Left cardiac atrium (tissue), 4 donors: ENCODE data around the gene AUTS2. TPM values are rescaled to one million over a fixed set of nuclear protein-coding genes. Genes with fewer than 3 reads are reported as not detected.

ENCODE experiments used
- ATAC-seq, 2 donors: fragments of 200-7000 bp; cut with Tn5 transposase; one replicate each; pipeline ENCODE4 v1.9.1; 2020; ENCODE audit warnings: mild to moderate bottlenecking in 2 of 2, moderate library complexity in 2 of 2
- DNase-seq: peaks from one replicate; pipeline ENCODE4 v3.0.0-alpha.2; 2020
- intact Hi-C, 2 donors: fragments of 100-400 bp; cut with DNase I; formaldehyde crosslinking; loops; one replicate each; pipeline versions ENCODE4 v1.14.1 to v1.15.1; 2022 to 2023
- total RNA-seq, 2 donors: library from RNA; stranded (reverse); fragmentation: NEBNext Ultra II Directional; extraction: Animal tissue kit (Norgen Biotek cat#: 25700); gene quantifications; one replicate each; pipeline ENCODE4 v1.2.1, GENCODE V29; 2021
- donor health status: DM: no; HTN: yes; CAD: no.
- donor health status: DM: no; HTN: yes; CAD: no; lungs with severe emphysema.
- donor health status: DM: yes; HTN: yes; CAD: no.
- donor health status: Dilated cardiomyopathy.

Gene AUTS2
- total RNA-seq, 2 donors from 2014 or later, result 10.5 to 15.2 TPM

- ATAC-seq (no peak), DNase-seq (no peak)
- intact Hi-C loops, result no loop called here
Observed at GRCh38 chr7:70432567-70433001, 834.3 kb downstream of the AUTS2 start.

GRCh38 chr7:70434376-70434775 is 836.1 kb downstream of the AUTS2 start:
- intact Hi-C loops, result no loop called here
- no peak for ATAC-seq
- no peak for DNase-seq

- DNase-seq (no peak), ATAC-seq (no peak)
- intact Hi-C loops, result no loop called here
Observed at GRCh38 chr7:70434821-70435220, 836.5 kb downstream of the AUTS2 start.

- intact Hi-C loops, result no loop called here
- ATAC-seq (no peak), DNase-seq (no peak)
Observed at GRCh38 chr7:70435634-70436033, 837.4 kb downstream of the AUTS2 start.

- DNase-seq (no peak), ATAC-seq (no peak)
- intact Hi-C loops, result no loop called here
Observed at GRCh38 chr7:70436790-70437350, 838.6 kb downstream of the AUTS2 start.

- DNase-seq (no peak), ATAC-seq (no peak)
- intact Hi-C loops, result no loop called here
Observed at GRCh38 chr7:70439651-70440050, 841.4 kb downstream of the AUTS2 start.

- no peak for DNase-seq
- intact Hi-C loops, result no loop called here
- no peak for ATAC-seq
Observed at GRCh38 chr7:70446448-70447143, 848.3 kb downstream of the AUTS2 start.

- intact Hi-C loops, result no loop called here
- no peak for ATAC-seq
- no peak for DNase-seq
Observed at GRCh38 chr7:70448312-70448906, 850.1 kb downstream of the AUTS2 start.

GRCh38 chr7:70450731-70451130 is 852.5 kb downstream of the AUTS2 start:
- DNase-seq, result no peak
- no peak for ATAC-seq
- intact Hi-C loops, result no loop called here

- intact Hi-C loops, result no loop called here
- no peak for ATAC-seq
Observed at GRCh38 chr7:70455925-70456324, 857.6 kb downstream of the AUTS2 start.

GRCh38 chr7:70456719-70457118 is 858.4 kb downstream of the AUTS2 start:
- intact Hi-C loops, result no loop called here
- ATAC-seq, result no peak
- DNase-seq, result no peak

More at GRCh38 chr7:70455925-70456324, 857.6 kb downstream of the AUTS2 start:
- no peak for DNase-seq

- DNase-seq (no peak), ATAC-seq (no peak)
- intact Hi-C loops, result no loop called here
Observed at GRCh38 chr7:70457482-70457881, 859.2 kb downstream of the AUTS2 start.

GRCh38 chr7:70457883-70458680 is 859.8 kb downstream of the AUTS2 start:
- peak in 1 of 2 donors; percentile 41 for ATAC-seq
- intact Hi-C loops, result no loop called here

GRCh38 chr7:70458745-70459144 is 860.5 kb downstream of the AUTS2 start:
- ATAC-seq, result peak; percentile 21 to 30
- intact Hi-C loops, result no loop called here

More at GRCh38 chr7:70457883-70458680, 859.8 kb downstream of the AUTS2 start:
- DNase-seq, result no peak

GRCh38 chr7:70459546-70459945 is 861.3 kb downstream of the AUTS2 start:
- intact Hi-C loops, result no loop called here
- DNase-seq (no peak), ATAC-seq (no peak)

More at GRCh38 chr7:70458745-70459144, 860.5 kb downstream of the AUTS2 start:
- DNase-seq, result no peak

GRCh38 chr7:70460071-70460470 is 861.8 kb downstream of the AUTS2 start:
- DNase-seq, result no peak
- ATAC-seq, result no peak
- intact Hi-C loops, result no loop called here

- intact Hi-C loops, result no loop called here
- DNase-seq, result no peak
- ATAC-seq, result no peak
Observed at GRCh38 chr7:70460562-70460961, 862.3 kb downstream of the AUTS2 start.

GRCh38 chr7:70463352-70463938 is 865.2 kb downstream of the AUTS2 start:
- no peak for ATAC-seq
- DNase-seq, result no peak
- intact Hi-C loops, result no loop called here

GRCh38 chr7:70466725-70467364 is 868.6 kb downstream of the AUTS2 start:
- ATAC-seq, result no peak
- no peak for DNase-seq
- intact Hi-C loops, result no loop called here
